SK-N-SH (cell line): ENCODE measurements around the gene CEACAM7. TPM values are rescaled to one million over a fixed set of nuclear protein-coding genes. Genes with fewer than 3 reads are reported as not detected.
A peak's percentile ranks its signal among the peaks of the same experiment; 100 is the strongest.

ENCODE experiments used
- CTCF ChIA-PET: fragments of 300-600, 350-600 bp; formaldehyde crosslinking; extraction: SDS; loops from one replicate; lab custom pipeline; 2021; lab: Yijun Ruan, JAX
- POLR2A ChIA-PET: fragments of 350-600 bp; sonication (Branson Sonifier 250); formaldehyde crosslinking; extraction: SDS; loops from one replicate; lab custom pipeline; 2020; ENCODE audit warnings: antibody characterized with exemption, inconsistent platforms; lab: Yijun Ruan, JAX
- DNase-seq: peaks from one replicate; pipeline ENCODE4 v3.0.0; 2012
- H2AFZ ChIP-seq: fragments of 200-600 bp; sonication (generic); 2 replicates; pipeline ENCODE4 v1.8.1; 2016; ENCODE audit warnings: antibody characterized with exemption, mild to moderate bottlenecking, low read depth
- H3F3A ChIP-seq: fragments of 200-600 bp; sonication (generic); replicated peaks from 2 replicates; pipeline ENCODE3; 2016; ENCODE audit warnings: antibody characterized with exemption, mild to moderate bottlenecking; ENCODE audit not compliant: insufficient read depth
- H3K27ac ChIP-seq, 2 experiments: fragments of 200-500 bp in 1 of 2; fragments of 200-600 bp in 1 of 2; sonication (Bioruptor generic) in 1 of 2; sonication (generic), shearing (Covaris generic) in 1 of 2; 2 replicates each; pipeline versions ENCODE4 v1.5.1 to v1.6.1; 2014 to 2016; ENCODE audit warnings: low read depth in 2 of 2, inconsistent platforms in 1 of 2, low read length in 1 of 2, mild to moderate bottlenecking in 1 of 2, mixed read lengths in 1 of 2
- H3K27me3 ChIP-seq: fragments of 200-600 bp; sonication (generic), shearing (Covaris generic); 2 replicates; pipeline ENCODE4 v1.6.1; 2016; ENCODE audit warnings: mixed run types; ENCODE audit not compliant: insufficient read depth
- H3K36me3 ChIP-seq, 2 experiments: fragments of 200-500 bp in 1 of 2; fragments of 200-600 bp in 1 of 2; sonication (Bioruptor generic) in 1 of 2; sonication (generic) in 1 of 2; replicated peaks in 1 of 2; 2 replicates each; pipeline versions ENCODE3 to v1.5.1; 2014 to 2016; ENCODE audit warnings: low read length in 1 of 2, mild to moderate bottlenecking in 1 of 2; ENCODE audit not compliant: insufficient read depth in 2 of 2, control insufficient read depth in 1 of 2
- H3K4me1 ChIP-seq, 2 experiments: fragments of 200-500 bp in 1 of 2; fragments of 200-600 bp in 1 of 2; sonication (Bioruptor generic) in 1 of 2; sonication (generic), shearing (Covaris generic) in 1 of 2; 2 replicates each; pipeline versions ENCODE4 v1.5.1 to v1.6.1; 2014 to 2016; ENCODE audit warnings: low read depth in 1 of 2, low read length in 1 of 2, mixed run types in 1 of 2; ENCODE audit not compliant: insufficient read depth in 2 of 2, control insufficient read depth in 1 of 2
- H3K4me2 ChIP-seq: fragments of 200-600 bp; sonication (generic), shearing (Covaris generic); 2 replicates; pipeline ENCODE4 v1.6.1; 2017; ENCODE audit warnings: mixed run types
- H3K4me3 ChIP-seq, 2 experiments: fragments of 200-500 bp in 1 of 2; fragments of 200-600 bp in 1 of 2; sonication (Bioruptor generic) in 1 of 2; sonication (generic), shearing (Covaris generic) in 1 of 2; 2 replicates each; pipeline versions ENCODE4 v1.5.1 to v1.8.1; 2014 to 2016; ENCODE audit warnings: low read depth in 2 of 2, inconsistent platforms in 1 of 2, low read length in 1 of 2, mild to moderate bottlenecking in 1 of 2, mixed read lengths in 1 of 2, moderate library complexity in 1 of 2
- H3K79me2 ChIP-seq: fragments of 200-600 bp; sonication (generic); 2 replicates; pipeline ENCODE4 v1.8.1; 2017; ENCODE audit warnings: mild to moderate bottlenecking; ENCODE audit not compliant: insufficient read depth
- H3K9ac ChIP-seq: fragments of 200-600 bp; sonication (generic); 2 replicates; pipeline ENCODE4 v1.6.1; 2017; ENCODE audit warnings: mixed run types
- H3K9me2 ChIP-seq: fragments of 200-600 bp; sonication (generic); 2 replicates; pipeline ENCODE4 v1.6.1; 2017; ENCODE audit warnings: mixed run types
- H3K9me3 ChIP-seq: fragments of 200-600 bp; sonication (generic); 2 replicates; pipeline ENCODE4 v1.6.1; 2017; ENCODE audit warnings: mixed run types, mild to moderate bottlenecking, moderate library complexity
- H4K20me1 ChIP-seq: fragments of 200-600 bp; sonication (generic); 2 replicates; pipeline ENCODE4 v1.6.1; 2017; ENCODE audit warnings: mild to moderate bottlenecking, mixed run types; ENCODE audit not compliant: insufficient read depth
- EZH2phosphoT487 ChIP-seq: fragments of 200-600 bp; sonication (generic); IDR thresholded peaks from 2 replicates; pipeline ENCODE4 v1.6.1; 2017; ENCODE audit warnings: low read depth, mixed run types, mild to moderate bottlenecking, antibody characterized with exemption, moderate library complexity, borderline replicate concordance
- FOXJ3 ChIP-seq: sonication (generic); formaldehyde crosslinking; IDR thresholded peaks from 2 replicates; pipeline ENCODE4 v1.5.1; 2020; ENCODE audit warnings: mild to moderate bottlenecking, missing genetic modification reagents
- FOXM1 ChIP-seq: IDR thresholded peaks from 2 replicates; pipeline ENCODE4 v1.4.0; 2012; ENCODE audit warnings: low read depth, mild to moderate bottlenecking
- GATA2 ChIP-seq: sonication (generic); formaldehyde crosslinking; IDR thresholded peaks from 2 replicates; pipeline ENCODE4 v1.5.0; 2020; ENCODE audit warnings: mild to moderate bottlenecking, missing genetic modification reagents
- MAX ChIP-seq: IDR thresholded peaks from 2 replicates; pipeline ENCODE4 v1.4.0; 2012; ENCODE audit warnings: low read depth
- MXI1 ChIP-seq: IDR thresholded peaks from 2 replicates; pipeline ENCODE4 v1.6.1; 2012; ENCODE audit warnings: mild to moderate bottlenecking, low read depth, low read length, improper control_type of control experiment
- PBX3 ChIP-seq: IDR thresholded peaks from 2 replicates; pipeline ENCODE4; 2012
- POLR2AphosphoS5 ChIP-seq: IDR thresholded peaks from 2 replicates; pipeline ENCODE4 v1.6.1; 2012; ENCODE audit warnings: low read depth, low read length
- RAD21 ChIP-seq: IDR thresholded peaks from 2 replicates; pipeline ENCODE4 v1.6.1; 2012; ENCODE audit warnings: mild to moderate bottlenecking, low read length
- SMC3 ChIP-seq: IDR thresholded peaks from 2 replicates; pipeline ENCODE4 v1.6.1; 2012; ENCODE audit warnings: low read depth, low read length, improper control_type of control experiment
- TAF1 ChIP-seq: IDR thresholded peaks from 2 replicates; pipeline ENCODE4 v1.6.1; 2012; ENCODE audit warnings: low read depth, mild to moderate bottlenecking, low read length, moderate library complexity, borderline replicate concordance
- TCF12 ChIP-seq: IDR thresholded peaks from 2 replicates; pipeline ENCODE4 v1.4.0; 2012
- TEAD4 ChIP-seq: IDR thresholded peaks from 2 replicates; pipeline ENCODE4 v1.4.0; 2012; ENCODE audit warnings: mild to moderate bottlenecking, borderline replicate concordance; ENCODE audit not compliant: insufficient read depth
- WGBS: methylation state at CpG from one replicate; pipeline ENCODE4 v1.1.6; 2017; ENCODE audit warnings: low lambda C conversion rate; 5-methylcytosine and 5-hydroxymethylcytosine counted together
- polyA plus RNA-seq, 3 experiments: library from polyadenylated mRNA; depleted of rRNA; stranded (reverse); fragments of >200 nt; gene quantifications; 2 replicates each; pipeline ENCODE4 v1.2.3, GENCODE V29; 2012
- TF ChIP-seq, protein P1 (sequence below): IDR thresholded peaks from 2 replicates; pipeline ENCODE4 v1.6.1; 2012; ENCODE audit warnings: mild to moderate bottlenecking, low read depth, low read length, moderate library complexity

Gene CEACAM7
- polyA plus RNA-seq, 1 of the 3 experiments (the other 2 are of a cell fraction), result not detected

DNA sequence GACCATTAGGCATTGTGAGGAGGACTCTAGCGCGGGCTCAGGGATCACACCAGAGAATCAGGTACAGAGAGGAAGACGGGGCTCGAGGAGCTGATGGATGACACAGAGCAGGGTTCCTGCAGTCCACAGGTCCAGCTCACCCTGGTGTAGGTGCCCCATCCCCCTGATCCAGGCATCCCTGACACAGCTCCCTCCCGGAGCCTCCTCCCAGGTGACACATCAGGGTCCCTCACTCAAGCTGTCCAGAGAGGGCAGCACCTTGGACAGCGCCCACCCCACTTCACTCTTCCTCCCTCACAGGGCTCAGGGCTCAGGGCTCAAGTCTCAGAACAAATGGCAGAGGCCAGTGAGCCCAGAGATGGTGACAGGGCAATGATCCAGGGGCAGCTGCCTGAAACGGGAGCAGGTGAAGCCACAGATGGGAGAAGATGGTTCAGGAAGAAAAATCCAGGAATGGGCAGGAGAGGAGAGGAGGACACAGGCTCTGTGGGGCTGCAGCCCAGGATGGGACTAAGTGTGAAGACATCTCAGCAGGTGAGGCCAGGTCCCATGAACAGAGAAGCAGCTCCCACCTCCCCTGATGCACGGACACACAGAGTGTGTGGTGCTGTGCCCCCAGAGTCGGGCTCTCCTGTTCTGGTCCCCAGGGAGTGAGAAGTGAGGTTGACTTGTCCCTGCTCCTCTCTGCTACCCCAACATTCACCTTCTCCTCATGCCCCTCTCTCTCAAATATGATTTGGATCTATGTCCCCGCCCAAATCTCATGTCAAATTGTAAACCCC is 17.5 kb upstream of the CEACAM7 start:
- no peaks in the 10 kb centered on the region for H3K36me3 ChIP-seq
- no peak for DNase-seq
- H3K27me3 ChIP-seq, result peaks cover 17% of the 10 kb centered on the region
- H3F3A ChIP-seq, result no peaks in the 10 kb centered on the region
- H3K4me3 ChIP-seq, result no peak overlapping the region
- H3K4me1 ChIP-seq, result peaks cover 0 to 16% of the 10 kb centered on the region in 2 experiments; a peak in 1 of 4 replicates
- H3K4me2 ChIP-seq, result no peak overlapping the region
- no peak overlapping the region for H3K9ac ChIP-seq
- H2AFZ ChIP-seq, result no peak overlapping the region
- TF ChIP-seq, protein P1, sequence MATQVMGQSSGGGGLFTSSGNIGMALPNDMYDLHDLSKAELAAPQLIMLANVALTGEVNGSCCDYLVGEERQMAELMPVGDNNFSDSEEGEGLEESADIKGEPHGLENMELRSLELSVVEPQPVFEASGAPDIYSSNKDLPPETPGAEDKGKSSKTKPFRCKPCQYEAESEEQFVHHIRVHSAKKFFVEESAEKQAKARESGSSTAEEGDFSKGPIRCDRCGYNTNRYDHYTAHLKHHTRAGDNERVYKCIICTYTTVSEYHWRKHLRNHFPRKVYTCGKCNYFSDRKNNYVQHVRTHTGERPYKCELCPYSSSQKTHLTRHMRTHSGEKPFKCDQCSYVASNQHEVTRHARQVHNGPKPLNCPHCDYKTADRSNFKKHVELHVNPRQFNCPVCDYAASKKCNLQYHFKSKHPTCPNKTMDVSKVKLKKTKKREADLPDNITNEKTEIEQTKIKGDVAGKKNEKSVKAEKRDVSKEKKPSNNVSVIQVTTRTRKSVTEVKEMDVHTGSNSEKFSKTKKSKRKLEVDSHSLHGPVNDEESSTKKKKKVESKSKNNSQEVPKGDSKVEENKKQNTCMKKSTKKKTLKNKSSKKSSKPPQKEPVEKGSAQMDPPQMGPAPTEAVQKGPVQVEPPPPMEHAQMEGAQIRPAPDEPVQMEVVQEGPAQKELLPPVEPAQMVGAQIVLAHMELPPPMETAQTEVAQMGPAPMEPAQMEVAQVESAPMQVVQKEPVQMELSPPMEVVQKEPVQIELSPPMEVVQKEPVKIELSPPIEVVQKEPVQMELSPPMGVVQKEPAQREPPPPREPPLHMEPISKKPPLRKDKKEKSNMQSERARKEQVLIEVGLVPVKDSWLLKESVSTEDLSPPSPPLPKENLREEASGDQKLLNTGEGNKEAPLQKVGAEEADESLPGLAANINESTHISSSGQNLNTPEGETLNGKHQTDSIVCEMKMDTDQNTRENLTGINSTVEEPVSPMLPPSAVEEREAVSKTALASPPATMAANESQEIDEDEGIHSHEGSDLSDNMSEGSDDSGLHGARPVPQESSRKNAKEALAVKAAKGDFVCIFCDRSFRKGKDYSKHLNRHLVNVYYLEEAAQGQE, result peak; percentile 95
- TF ChIP-seq RAD21 (no peak), EZH2phosphoT487 (no peak)
- ChIA-PET CTCF (interaction anchor here (2.1 to 2.3 kb wide), 2 partner anchors 13 to 14 kb away, joined by 10 to 11 read pairs; no protein-coding TSS in a partner anchor), POLR2A (no interaction called here)
- no peaks in the 10 kb centered on the region for H3K9me3 ChIP-seq
- H3K9me2 ChIP-seq, result no peaks in the 10 kb centered on the region
- WGBS, result 17% methylated on average over 9 of the region's 10 CpGs
- no peak overlapping the region for H3K27ac ChIP-seq
- H3K79me2 ChIP-seq, result no peaks in the 10 kb centered on the region
- H4K20me1 ChIP-seq, result no peaks in the 10 kb centered on the region

DNA sequence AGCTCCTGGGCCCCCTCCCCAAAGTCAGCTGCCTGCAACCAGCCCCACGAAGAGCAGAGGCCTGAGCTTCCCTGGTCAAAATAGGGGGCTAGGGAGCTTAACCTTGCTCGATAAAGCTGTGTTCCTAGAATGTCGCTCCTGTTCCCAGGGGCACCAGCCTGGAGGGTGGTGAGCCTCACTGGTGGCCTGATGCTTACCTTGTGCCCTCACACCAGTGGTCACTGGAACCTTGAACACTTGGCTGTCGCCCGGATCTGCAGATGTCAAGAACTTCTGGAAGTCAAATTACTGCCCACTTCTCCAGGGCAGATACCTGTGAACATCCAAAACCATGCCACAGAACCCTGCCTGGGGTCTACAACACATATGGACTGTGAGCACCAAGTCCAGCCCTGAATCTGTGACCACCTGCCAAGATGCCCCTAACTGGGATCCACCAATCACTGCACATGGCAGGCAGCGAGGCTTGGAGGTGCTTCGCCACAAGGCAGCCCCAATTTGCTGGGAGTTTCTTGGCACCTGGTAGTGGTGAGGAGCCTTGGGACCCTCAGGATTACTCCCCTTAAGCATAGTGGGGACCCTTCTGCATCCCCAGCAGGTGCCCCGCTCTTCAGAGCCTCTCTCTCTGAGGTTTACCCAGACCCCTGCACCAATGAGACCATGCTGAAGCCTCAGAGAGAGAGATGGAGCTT is 15.7 kb upstream of the CEACAM7 start:
- CTCF ChIA-PET, result no interaction called here
- H3K27me3 ChIP-seq, result peaks cover 11% of the 10 kb centered on the region
- H3F3A ChIP-seq, result no peaks in the 10 kb centered on the region
- H3K27ac ChIP-seq, result no peak overlapping the region
- no peak for DNase-seq
- no peak overlapping the region for H2AFZ ChIP-seq
- no peak overlapping the region for H3K9ac ChIP-seq
- no peak overlapping the region for H3K4me2 ChIP-seq
- POLR2A ChIA-PET, result no interaction called here
- H3K79me2 ChIP-seq, result no peaks in the 10 kb centered on the region
- H3K9me2 ChIP-seq, result no peaks in the 10 kb centered on the region
- H3K4me1 ChIP-seq, result peaks cover 0 to 16% of the 10 kb centered on the region in 2 experiments; a peak in 1 of 4 replicates
- 19% methylated on average over 5 of the region's 8 CpGs for WGBS
- H3K36me3 ChIP-seq, result no peaks in the 10 kb centered on the region
- no peaks in the 10 kb centered on the region for H3K9me3 ChIP-seq
- no peak overlapping the region for H3K4me3 ChIP-seq
- H4K20me1 ChIP-seq, result no peaks in the 10 kb centered on the region
- TF ChIP-seq SMC3 (no peak), FOXJ3 (CRISPR knock-in tag) (no peak), POLR2AphosphoS5 (no peak), GATA2 (CRISPR knock-in tag) (no peak), PBX3 (no peak), EZH2phosphoT487 (no peak), FOXM1 (no peak), TCF12 (no peak), MAX (no peak), MXI1 (no peak), TAF1 (no peak), TEAD4 (no peak)
- TF ChIP-seq, protein P1, result no peak
